Panc1 (cell line): ENCODE measurements around the gene SIGMAR1.
A peak's percentile ranks its signal among the peaks of the same experiment; 100 is the strongest.

Source experiments
- CTCF ChIP-seq: fragments of 450-650 bp; IDR thresholded peaks from 2 replicates; pipeline ENCODE4 v1.5.1; 2017; ENCODE audit warnings: mild to moderate bottlenecking
- POLR2AphosphoS5 ChIP-seq: IDR thresholded peaks from 2 replicates; pipeline ENCODE4 v1.6.1; 2012; ENCODE audit warnings: mild to moderate bottlenecking, low read depth, low read length, moderate library complexity
- REST ChIP-seq, 2 experiments: IDR thresholded peaks; 2 replicates each; pipeline ENCODE4 v1.6.1; 2011 to 2012; ENCODE audit warnings: low read depth in 2 of 2, control low read depth in 1 of 2, low read length in 1 of 2, mild to moderate bottlenecking in 1 of 2, moderate library complexity in 1 of 2; ENCODE audit not compliant: insufficient read depth in 1 of 2
- SIN3A ChIP-seq: IDR thresholded peaks from 2 replicates; pipeline ENCODE4 v1.6.1; 2012; ENCODE audit warnings: low read depth, mild to moderate bottlenecking, low read length, moderate library complexity, borderline replicate concordance; ENCODE audit not compliant: insufficient read depth
- TCF7L2 ChIP-seq: IDR thresholded peaks from 2 replicates; pipeline ENCODE4 v1.6.1; 2011; ENCODE audit warnings: mild to moderate bottlenecking, low read depth, low read length, inconsistent platforms

GRCh38 chr9:34588671-34589635 lies 48.6 kb downstream of the SIGMAR1 start:
- TF ChIP-seq CTCF: no peak
- TF ChIP-seq TCF7L2: peak; percentile 83
- no peak for TF ChIP-seq POLR2AphosphoS5
- TF ChIP-seq SIN3A: no peak
- TF ChIP-seq REST (IDR thresholded peaks at IDR 0.05; ENCODE audit: insufficient read depth in 1 of 2, low read depth in 2 of 2, low read length in 1 of 2): no peak
